Measurements from ENCODE around the gene XPC. TPM values are rescaled to one million over a fixed set of nuclear protein-coding genes. Genes with fewer than 3 reads are reported as not detected.

The XPC gene
- polyA plus RNA-seq, 1 of the 3 experiments (the other 2 are of a cell fraction) = 50.0 TPM

DNA sequence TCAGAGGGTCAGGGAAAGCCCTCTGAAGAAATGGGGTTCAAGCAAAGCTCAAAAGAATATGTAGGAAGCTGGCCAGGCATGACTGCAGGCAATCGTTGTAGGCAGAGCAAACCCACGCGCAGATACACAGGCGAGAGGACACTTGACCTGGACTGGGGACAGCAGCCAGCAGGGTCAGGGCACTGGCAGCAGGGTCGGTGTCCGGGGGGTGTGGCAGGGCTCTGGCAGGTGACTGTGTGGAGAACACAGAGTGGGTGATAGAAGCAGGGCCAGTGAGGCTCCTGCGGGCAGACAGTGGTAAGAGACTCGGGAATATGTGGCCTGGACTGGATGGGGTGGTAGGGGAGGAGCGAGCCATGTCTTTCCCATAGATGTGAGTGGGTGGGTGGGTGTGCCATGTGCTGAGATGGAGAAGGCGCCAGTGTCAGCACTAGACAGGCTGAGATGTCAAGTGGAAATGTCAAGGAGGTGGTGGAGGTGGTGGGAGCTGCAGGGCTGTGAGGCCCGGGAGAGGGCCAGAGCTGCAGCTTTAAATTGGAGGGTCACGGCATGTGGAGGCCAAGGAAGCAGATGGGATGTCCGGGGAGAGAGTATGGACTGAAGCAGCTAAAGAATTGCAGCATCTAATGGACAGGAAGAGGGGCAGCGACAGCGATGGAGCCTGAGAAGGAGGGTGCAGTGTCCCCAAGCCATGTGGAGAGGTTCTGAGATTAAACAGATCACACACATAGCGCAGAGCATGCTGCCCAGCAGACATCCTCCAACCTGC, 40.1 kb downstream of the XPC start:
- no peak overlapping the region for H3K9ac ChIP-seq
- TF ChIP-seq FOSL2 (IDR thresholded peaks at IDR 0.05; ENCODE audit: borderline replicate concordance, low read depth) = no peak
- TF ChIP-seq RAD21 (IDR thresholded peaks at IDR 0.05; ENCODE audit: low read length) = no peak
- TF ChIP-seq EP300 (IDR thresholded peaks at IDR 0.05; ENCODE audit: borderline replicate concordance in 1 of 2, low read depth in 1 of 2, low read length in 1 of 2) = no peak
- no peak for TF ChIP-seq FOXM1 (IDR thresholded peaks at IDR 0.05; ENCODE audit: low read depth)
- TF ChIP-seq ELF1 (IDR thresholded peaks at IDR 0.05) = no peak
- TF ChIP-seq IRF3 (IDR thresholded peaks at IDR 0.05; ENCODE audit: low read depth, low read length) = no peak
- TF ChIP-seq RXRA (IDR thresholded peaks at IDR 0.05; ENCODE audit: borderline replicate concordance, low read depth) = no peak
- no peak overlapping the region for H2AFZ ChIP-seq (ENCODE audit: low read depth)
- WGBS (ENCODE audit: low lambda C conversion rate) = 91% methylated on average over 16 of the region's 16 CpGs
- no peaks in the 10 kb centered on the region for H3K27me3 ChIP-seq (ENCODE audit: insufficient read depth)
- no peaks in the 10 kb centered on the region; the same call in 1 of the 2 replicates for H3K79me2 ChIP-seq (ENCODE audit: insufficient read depth)
- H4K20me1 ChIP-seq (ENCODE audit: insufficient read depth) = no peaks in the 10 kb centered on the region
- H3K27ac ChIP-seq (ENCODE audit: low read depth in 2 of 2, low read length in 1 of 2) = no peak overlapping the region
- H3K9me2 ChIP-seq = no peaks in the 10 kb centered on the region
- CTCF ChIA-PET = interaction anchor here (1.3 kb wide), 1 partner anchor 8 kb away, joined by 6 read pairs; no protein-coding TSS in a partner anchor
- no peak overlapping the region for H3K4me2 ChIP-seq
- H3K9me3 ChIP-seq = no peaks in the 10 kb centered on the region
- POLR2A ChIA-PET = interaction anchor here (0.7 kb wide), 1 partner anchor 73 kb away, joined by 3 read pairs; no protein-coding TSS in a partner anchor
- DNase-seq = no peak
- H3F3A ChIP-seq (replicated peaks; ENCODE audit: insufficient read depth) = peaks cover 20% of the 10 kb centered on the region
- peaks cover 0 to 8% of the 10 kb centered on the region in 2 experiments for H3K4me1 ChIP-seq (ENCODE audit: control insufficient read depth in 1 of 2, insufficient read depth in 2 of 2, low read depth in 1 of 2, low read length in 1 of 2)
- no peak overlapping the region for H3K4me3 ChIP-seq (ENCODE audit: low read depth in 2 of 2, low read length in 1 of 2)
- peaks cover 19 to 84% of the 10 kb centered on the region in 2 experiments for H3K36me3 ChIP-seq (replicated peaks in 1 of 2; ENCODE audit: control insufficient read depth in 1 of 2, insufficient read depth in 2 of 2, low read length in 1 of 2)

DNA sequence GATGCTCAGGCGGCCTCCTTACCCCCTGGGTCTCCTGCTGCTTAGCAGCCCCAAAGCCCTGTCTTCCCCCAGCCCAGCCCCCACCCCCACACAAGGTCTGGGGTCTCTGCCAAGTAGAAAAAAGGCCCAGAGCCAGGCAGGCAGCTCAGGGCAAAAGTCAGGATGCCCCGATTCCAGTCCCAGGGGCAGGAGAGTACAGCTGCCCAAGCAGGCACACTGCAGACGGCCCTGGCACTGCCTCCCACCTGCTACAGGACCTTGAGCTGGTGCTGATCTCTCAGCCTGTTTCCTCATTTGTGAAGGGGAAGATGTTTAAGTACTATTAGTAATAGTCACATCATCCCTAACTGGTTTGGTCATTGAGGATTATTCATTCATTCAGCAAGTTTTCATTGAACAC, 41.0 kb downstream of the XPC start:
- Histone ChIP-seq H3K4me2 (no peak overlapping the region), H3K79me2 (ENCODE audit: insufficient read depth) (no peaks in the 10 kb centered on the region; the same call in 1 of the 2 replicates), H4K20me1 (ENCODE audit: insufficient read depth) (no peaks in the 10 kb centered on the region), H3K36me3 (replicated peaks in 1 of 2; ENCODE audit: control insufficient read depth in 1 of 2, insufficient read depth in 2 of 2, low read length in 1 of 2) (peaks cover 26 to 89% of the 10 kb centered on the region in 2 experiments), H3K9ac (no peak overlapping the region), H3F3A (replicated peaks; ENCODE audit: insufficient read depth) (peaks cover 11% of the 10 kb centered on the region), H3K27me3 (ENCODE audit: insufficient read depth) (no peaks in the 10 kb centered on the region), H3K4me3 (ENCODE audit: low read depth in 2 of 2, low read length in 1 of 2) (no peak overlapping the region), H3K9me3 (no peaks in the 10 kb centered on the region), H3K9me2 (no peaks in the 10 kb centered on the region), H3K27ac (ENCODE audit: low read depth in 2 of 2, low read length in 1 of 2) (no peak overlapping the region; a peak in 1 of 4 replicates), H3K4me1 (ENCODE audit: control insufficient read depth in 1 of 2, insufficient read depth in 2 of 2, low read depth in 1 of 2, low read length in 1 of 2) (no peaks in the 10 kb centered on the region; a peak in 2 of 4 replicates), H2AFZ (ENCODE audit: low read depth) (no peak overlapping the region)
- ChIA-PET POLR2A (no interaction called here), CTCF (interaction anchor here (1.3 kb wide), 1 partner anchor 9 kb away, joined by 6 read pairs; no protein-coding TSS in a partner anchor)
- TF ChIP-seq POLR2AphosphoS5 (IDR thresholded peaks at IDR 0.05; ENCODE audit: low read depth, low read length) = no peak
- no peak for TF ChIP-seq GATA2 (CRISPR knock-in tag; IDR thresholded peaks at IDR 0.05)
- TF ChIP-seq MXI1 (IDR thresholded peaks at IDR 0.05; ENCODE audit: low read depth, low read length) = no peak
- no peak for TF ChIP-seq NRF1 (IDR thresholded peaks at IDR 0.05; ENCODE audit: low read depth, low read length)
- TF ChIP-seq FOSL2 (IDR thresholded peaks at IDR 0.05; ENCODE audit: borderline replicate concordance, low read depth) = no peak
- no peak for TF ChIP-seq IRF3 (IDR thresholded peaks at IDR 0.05; ENCODE audit: low read depth, low read length)
- TF ChIP-seq YY1 (IDR thresholded peaks at IDR 0.05; ENCODE audit: low read depth) = no peak
- no peak for TF ChIP-seq JUND (IDR thresholded peaks at IDR 0.05)
- no peak for TF ChIP-seq TCF12 (IDR thresholded peaks at IDR 0.05)
- no peak for TF ChIP-seq FOXM1 (IDR thresholded peaks at IDR 0.05; ENCODE audit: low read depth)
- TF ChIP-seq PBX3 (IDR thresholded peaks at IDR 0.05) = no peak
- TF ChIP-seq RFX5 (IDR thresholded peaks at IDR 0.05; ENCODE audit: low read length) = no peak
- no peak for TF ChIP-seq RXRA (IDR thresholded peaks at IDR 0.05; ENCODE audit: borderline replicate concordance, low read depth)
- 84% methylated on average over 3 of the region's 3 CpGs for WGBS (ENCODE audit: low lambda C conversion rate)
- no peak for DNase-seq

Data from SK-N-SH (cell line).